Osteoblast (primary cell): ENCODE results near the gene DPP10. TPM values are rescaled to one million over a fixed set of nuclear protein-coding genes. Genes with fewer than 3 reads are reported as not detected.

Experiments used
- DNase-seq: peaks from one replicate; pipeline ENCODE4 v3.0.0; 2011; ENCODE audit warnings: low spot score, mixed read lengths; ENCODE audit not compliant: insufficient read length; ENCODE audit errors: missing footprints
- H2AFZ ChIP-seq: 2 replicates; pipeline ENCODE4 v1.6.0; 2011; ENCODE audit warnings: mild to moderate bottlenecking, low read length
- H3K27ac ChIP-seq: 2 replicates; pipeline ENCODE4 v1.5.1; 2011; ENCODE audit warnings: mild to moderate bottlenecking, low read depth, low read length, moderate library complexity
- H3K27me3 ChIP-seq: 2 replicates; pipeline ENCODE4 v1.6.0; 2012; ENCODE audit warnings: mild to moderate bottlenecking, control low read depth, inconsistent platforms, low read length, moderate library complexity; ENCODE audit not compliant: insufficient read depth
- H3K36me3 ChIP-seq: 2 replicates; pipeline ENCODE4 v1.5.1; 2011; ENCODE audit warnings: mild to moderate bottlenecking, low read length, control low read depth, moderate library complexity; ENCODE audit not compliant: insufficient read depth
- H3K4me1 ChIP-seq: 2 replicates; pipeline ENCODE4 v1.5.1; 2011; ENCODE audit warnings: mild to moderate bottlenecking, low read length, control low read depth, moderate library complexity; ENCODE audit not compliant: insufficient read depth
- H3K4me2 ChIP-seq: 2 replicates; pipeline ENCODE4 v1.6.0; 2011; ENCODE audit warnings: mild to moderate bottlenecking, low read length; ENCODE audit not compliant: insufficient read depth
- H3K4me3 ChIP-seq: fragments of 200-600 bp; sonication (generic); 3 replicates; pipeline ENCODE4 v1.5.1; 2012; ENCODE audit warnings: mild to moderate bottlenecking, low read length, inconsistent platforms; ENCODE audit not compliant: insufficient read depth
- H3K79me2 ChIP-seq: 2 replicates; pipeline ENCODE4 v1.6.0; 2012; ENCODE audit warnings: mild to moderate bottlenecking, low read length, control low read depth, inconsistent platforms; ENCODE audit not compliant: insufficient read depth
- H3K9me3 ChIP-seq: 2 replicates; pipeline ENCODE4 v1.5.1; 2011; ENCODE audit warnings: low read depth, low read length, control low read depth
- H4K20me1 ChIP-seq: 2 replicates; pipeline ENCODE4 v1.6.0; 2012; ENCODE audit warnings: mild to moderate bottlenecking, low read length, control low read depth; ENCODE audit not compliant: insufficient read depth
- total RNA-seq: library from RNA; depleted of rRNA; stranded (reverse); fragments of >200 nt; gene quantifications from 2 replicates; pipeline ENCODE4 v1.2.3, GENCODE V29; 2012
- TF ChIP-seq, protein P1 (sequence below): IDR thresholded peaks from 2 replicates; pipeline ENCODE4 v1.5.1; 2011; ENCODE audit warnings: mild to moderate bottlenecking, low read depth, low read length, moderate library complexity; ENCODE audit errors: extremely low read depth

Gene DPP10
- total RNA-seq, 1 donor: not detected

- DNase-seq: no peak
- Histone ChIP-seq H3K27ac (no peak overlapping the region), H4K20me1 (no peaks in the 10 kb centered on the region), H3K36me3 (no peaks in the 10 kb centered on the region), H3K9me3 (no peaks in the 10 kb centered on the region), H3K27me3 (peaks cover 4% of the 10 kb centered on the region), H3K4me2 (no peak overlapping the region), H3K4me1 (no peaks in the 10 kb centered on the region), H3K79me2 (no peaks in the 10 kb centered on the region), H3K4me3 (no peak overlapping the region), H2AFZ (no peak overlapping the region)
- TF ChIP-seq, protein P1, sequence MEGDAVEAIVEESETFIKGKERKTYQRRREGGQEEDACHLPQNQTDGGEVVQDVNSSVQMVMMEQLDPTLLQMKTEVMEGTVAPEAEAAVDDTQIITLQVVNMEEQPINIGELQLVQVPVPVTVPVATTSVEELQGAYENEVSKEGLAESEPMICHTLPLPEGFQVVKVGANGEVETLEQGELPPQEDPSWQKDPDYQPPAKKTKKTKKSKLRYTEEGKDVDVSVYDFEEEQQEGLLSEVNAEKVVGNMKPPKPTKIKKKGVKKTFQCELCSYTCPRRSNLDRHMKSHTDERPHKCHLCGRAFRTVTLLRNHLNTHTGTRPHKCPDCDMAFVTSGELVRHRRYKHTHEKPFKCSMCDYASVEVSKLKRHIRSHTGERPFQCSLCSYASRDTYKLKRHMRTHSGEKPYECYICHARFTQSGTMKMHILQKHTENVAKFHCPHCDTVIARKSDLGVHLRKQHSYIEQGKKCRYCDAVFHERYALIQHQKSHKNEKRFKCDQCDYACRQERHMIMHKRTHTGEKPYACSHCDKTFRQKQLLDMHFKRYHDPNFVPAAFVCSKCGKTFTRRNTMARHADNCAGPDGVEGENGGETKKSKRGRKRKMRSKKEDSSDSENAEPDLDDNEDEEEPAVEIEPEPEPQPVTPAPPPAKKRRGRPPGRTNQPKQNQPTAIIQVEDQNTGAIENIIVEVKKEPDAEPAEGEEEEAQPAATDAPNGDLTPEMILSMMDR: no peak
Observed at GRCh38 chr2:115161771-115162493, 719.5 kb downstream of the DPP10 start.

- H4K20me1 ChIP-seq: no peaks in the 10 kb centered on the region
- H2AFZ ChIP-seq: no peak overlapping the region
- H3K9me3 ChIP-seq: no peaks in the 10 kb centered on the region
- no peaks in the 10 kb centered on the region for H3K36me3 ChIP-seq
- H3K79me2 ChIP-seq: no peaks in the 10 kb centered on the region
- H3K4me3 ChIP-seq: no peak overlapping the region
- TF ChIP-seq, protein P1: no peak
- H3K4me2 ChIP-seq: no peak overlapping the region
- no peak for DNase-seq
- peaks cover 4% of the 10 kb centered on the region for H3K27me3 ChIP-seq
- no peaks in the 10 kb centered on the region for H3K4me1 ChIP-seq
- H3K27ac ChIP-seq: no peak overlapping the region
Observed at GRCh38 chr2:115162494-115163293, 720.3 kb downstream of the DPP10 start.

- Histone ChIP-seq H3K9me3 (no peaks in the 10 kb centered on the region), H3K27ac (no peak overlapping the region), H3K4me1 (no peaks in the 10 kb centered on the region), H4K20me1 (no peaks in the 10 kb centered on the region), H3K36me3 (no peaks in the 10 kb centered on the region), H3K4me2 (no peak overlapping the region), H2AFZ (no peak overlapping the region), H3K4me3 (no peak overlapping the region), H3K79me2 (no peaks in the 10 kb centered on the region), H3K27me3 (peaks cover 4% of the 10 kb centered on the region)
- TF ChIP-seq, protein P1: no peak
- DNase-seq: no peak
Observed at GRCh38 chr2:115163572-115163971, 721.1 kb downstream of the DPP10 start.

- Histone ChIP-seq H3K4me3 (no peak overlapping the region), H3K79me2 (no peaks in the 10 kb centered on the region), H3K27ac (no peak overlapping the region), H3K9me3 (no peaks in the 10 kb centered on the region), H3K36me3 (no peaks in the 10 kb centered on the region), H3K27me3 (peaks cover 4% of the 10 kb centered on the region), H4K20me1 (no peaks in the 10 kb centered on the region), H3K4me2 (no peak overlapping the region), H2AFZ (no peak overlapping the region), H3K4me1 (no peaks in the 10 kb centered on the region)
- TF ChIP-seq, protein P1: peak; percentile 46
- no peak for DNase-seq
Observed at GRCh38 chr2:115165529-115166109, 723.2 kb downstream of the DPP10 start.
